ENCODE measurements around the gene MFRP. TPM values are rescaled to one million over a fixed set of nuclear protein-coding genes. Genes with fewer than 3 reads are reported as not detected.

Gene MFRP
- total and polyA plus RNA-seq, 7 donors: 0.01 to 0.05 TPM; not detected in 5

DNA sequence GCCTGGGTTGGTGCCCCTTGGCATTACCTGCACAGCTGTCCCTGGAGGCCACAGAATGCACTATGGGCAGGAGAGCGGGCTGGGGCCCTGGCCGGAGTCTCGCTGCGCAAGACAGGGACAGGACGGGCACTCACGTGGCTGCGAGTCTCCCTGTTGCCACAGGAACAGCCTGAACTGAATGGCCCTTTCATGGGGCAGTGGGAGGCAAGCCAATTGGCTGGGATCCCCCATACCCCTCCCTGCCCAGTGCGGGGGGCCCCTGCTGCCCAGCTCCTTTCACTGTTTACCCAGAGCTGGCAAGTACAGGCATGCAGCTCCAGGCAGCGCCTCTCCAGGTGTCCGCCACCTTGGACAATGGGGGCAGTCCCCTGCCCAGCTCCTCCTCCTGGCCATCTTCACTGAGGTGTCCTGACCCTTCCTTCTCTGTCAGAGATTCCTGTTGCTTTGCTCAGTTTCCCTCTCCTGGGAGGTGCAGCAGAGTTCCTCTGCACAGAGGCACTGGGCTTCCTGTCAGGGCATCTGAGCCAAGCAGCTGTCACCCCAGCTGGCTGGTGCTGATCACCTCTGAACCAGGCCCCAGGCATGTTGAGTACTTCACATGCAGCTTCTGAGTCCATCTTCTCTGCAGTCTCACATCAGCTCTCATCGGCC is 29.8 kb upstream of the MFRP start:
- H3K36me3 ChIP-seq (ENCODE audit: insufficient read depth in 1 of 2, low read depth in 1 of 2): no peaks in the 10 kb centered on the region
- no peaks in the 10 kb centered on the region for H3K9me3 ChIP-seq
- peak; percentile 32 to 52 (median 43) for ATAC-seq
- H3K27ac ChIP-seq: peak overlapping the region; percentile 97
- WGBS, 3 donors: 18 to 37% (median 24%) methylated on average over 11 of the region's 11 CpGs
- peaks cover 76% of the 10 kb centered on the region for H3K4me1 ChIP-seq
- H3K27me3 ChIP-seq (ENCODE audit: insufficient read depth in 3 of 3, low read length in 2 of 3): no peaks in the 10 kb centered on the region
- intact Hi-C loops (cut with DNase I): no loop called here
- TF ChIP-seq, protein P1, sequence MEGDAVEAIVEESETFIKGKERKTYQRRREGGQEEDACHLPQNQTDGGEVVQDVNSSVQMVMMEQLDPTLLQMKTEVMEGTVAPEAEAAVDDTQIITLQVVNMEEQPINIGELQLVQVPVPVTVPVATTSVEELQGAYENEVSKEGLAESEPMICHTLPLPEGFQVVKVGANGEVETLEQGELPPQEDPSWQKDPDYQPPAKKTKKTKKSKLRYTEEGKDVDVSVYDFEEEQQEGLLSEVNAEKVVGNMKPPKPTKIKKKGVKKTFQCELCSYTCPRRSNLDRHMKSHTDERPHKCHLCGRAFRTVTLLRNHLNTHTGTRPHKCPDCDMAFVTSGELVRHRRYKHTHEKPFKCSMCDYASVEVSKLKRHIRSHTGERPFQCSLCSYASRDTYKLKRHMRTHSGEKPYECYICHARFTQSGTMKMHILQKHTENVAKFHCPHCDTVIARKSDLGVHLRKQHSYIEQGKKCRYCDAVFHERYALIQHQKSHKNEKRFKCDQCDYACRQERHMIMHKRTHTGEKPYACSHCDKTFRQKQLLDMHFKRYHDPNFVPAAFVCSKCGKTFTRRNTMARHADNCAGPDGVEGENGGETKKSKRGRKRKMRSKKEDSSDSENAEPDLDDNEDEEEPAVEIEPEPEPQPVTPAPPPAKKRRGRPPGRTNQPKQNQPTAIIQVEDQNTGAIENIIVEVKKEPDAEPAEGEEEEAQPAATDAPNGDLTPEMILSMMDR (IDR thresholded peaks at IDR 0.05): no peak
- peak; percentile 61 to 86 for DNase-seq
- H3K4me3 ChIP-seq: peak overlapping the region; percentile 84

DNA sequence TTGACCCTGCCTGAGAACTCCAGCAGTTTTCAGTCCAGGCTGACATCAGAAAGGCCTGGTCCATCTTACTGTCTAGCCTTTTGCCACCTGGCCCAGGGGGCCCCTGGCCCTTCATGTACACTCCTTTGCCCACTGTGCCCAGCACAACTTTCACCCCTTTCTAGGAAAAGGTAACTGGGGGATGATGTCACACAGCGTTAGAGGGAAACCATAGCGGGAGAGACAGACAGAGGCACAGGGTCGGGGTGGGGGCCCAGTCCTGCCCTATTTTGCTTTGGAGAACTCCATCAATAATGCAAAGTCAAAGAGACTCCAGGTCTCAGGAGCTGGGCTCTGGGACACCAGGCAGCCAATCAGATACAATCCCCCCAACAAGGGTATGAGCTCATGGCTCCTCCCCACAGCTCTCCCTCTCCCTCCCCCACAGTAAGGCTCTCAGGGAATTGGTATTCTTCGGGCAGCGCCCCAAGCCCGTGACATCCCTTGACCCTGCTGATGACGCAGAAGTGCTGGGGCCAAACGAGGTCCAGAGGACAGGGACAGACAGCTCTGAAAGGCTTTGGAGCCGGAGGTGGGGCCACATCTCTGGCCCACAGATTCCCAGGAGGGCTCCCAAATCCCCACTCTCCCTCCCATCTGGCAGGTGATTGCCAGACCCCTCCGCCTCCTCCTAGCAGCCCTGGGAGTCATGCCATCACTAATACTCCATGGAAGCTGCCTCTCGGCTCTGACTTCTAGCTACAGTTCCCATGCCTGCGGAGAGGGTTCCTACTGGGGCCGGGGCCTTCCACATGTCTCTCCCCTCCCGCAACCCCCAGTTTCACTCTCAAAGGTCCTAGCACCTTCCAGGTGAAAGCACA is 29.1 kb upstream of the MFRP start:
- peak; percentile 85 to 95 for DNase-seq
- ATAC-seq: peak; percentile 53 to 63 (median 63)
- Histone ChIP-seq H3K4me3 (peak overlapping the region; percentile 84), H3K27me3 (ENCODE audit: insufficient read depth in 3 of 3, low read length in 2 of 3) (no peaks in the 10 kb centered on the region), H3K4me1 (peaks cover 76% of the 10 kb centered on the region), H3K27ac (peak overlapping the region; percentile 97), H3K36me3 (ENCODE audit: insufficient read depth in 1 of 2, low read depth in 1 of 2) (no peaks in the 10 kb centered on the region), H3K9me3 (no peaks in the 10 kb centered on the region)
- intact Hi-C loops (cut with DNase I): loop anchor here (2.0 kb wide), 1 partner anchor 19 kb away; no protein-coding TSS in a partner anchor
- TF ChIP-seq, protein P1 (IDR thresholded peaks at IDR 0.05): no peak
- WGBS, 3 donors: 17 to 25% (median 18%) methylated on average over 14 of the region's 14 CpGs

DNA sequence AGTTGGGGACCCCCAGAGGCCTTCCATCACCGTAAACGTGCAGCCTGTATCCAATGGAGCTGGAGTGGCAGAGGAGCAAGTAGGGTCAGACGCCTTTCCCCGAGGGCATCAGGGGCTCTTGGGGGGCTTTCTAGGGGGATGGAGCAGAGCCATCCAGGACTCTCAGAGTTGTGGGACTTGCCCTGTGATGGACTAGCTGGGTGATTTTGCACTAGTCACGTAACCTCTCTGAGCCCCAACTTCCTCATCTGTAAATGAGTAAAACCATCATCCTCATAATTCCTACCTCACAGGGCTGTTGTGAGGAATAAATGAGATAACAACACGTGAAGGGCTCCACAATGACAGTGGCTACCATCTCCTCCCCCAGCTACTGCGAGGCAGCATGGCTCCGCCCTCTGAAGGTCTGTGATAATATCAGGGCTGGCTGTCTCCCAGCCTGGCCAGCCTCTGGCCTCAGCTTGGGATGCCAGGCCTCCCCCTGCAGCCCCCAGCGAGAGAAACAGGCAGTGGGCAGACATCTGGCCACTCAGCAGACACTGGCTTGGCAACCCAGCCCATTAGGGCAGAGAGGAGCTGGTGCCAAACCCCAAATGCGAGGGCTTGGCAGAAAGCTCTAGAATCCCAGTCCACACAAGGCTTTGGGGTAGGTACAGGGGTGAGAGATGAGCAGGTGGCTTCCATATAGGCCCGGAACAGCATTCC is 28.3 kb upstream of the MFRP start:
- DNase-seq (peak in 1 of 2 donors; percentile 73), ATAC-seq (no peak)
- 18 to 31% (median 21%) methylated on average over 11 of the region's 11 CpGs for WGBS, 3 donors
- Histone ChIP-seq H3K36me3 (ENCODE audit: insufficient read depth in 1 of 2, low read depth in 1 of 2) (no peaks in the 10 kb centered on the region), H3K4me1 (peaks cover 75% of the 10 kb centered on the region), H3K9me3 (no peaks in the 10 kb centered on the region), H3K27ac (peak overlapping the region; percentile 97), H3K4me3 (peak overlapping the region; percentile 84), H3K27me3 (ENCODE audit: insufficient read depth in 3 of 3, low read length in 2 of 3) (no peaks in the 10 kb centered on the region)
- intact Hi-C loops (cut with DNase I): loop anchor here (2.0 kb wide), 1 partner anchor 18 kb away; no protein-coding TSS in a partner anchor
- TF ChIP-seq, protein P1 (IDR thresholded peaks at IDR 0.05): no peak

DNA sequence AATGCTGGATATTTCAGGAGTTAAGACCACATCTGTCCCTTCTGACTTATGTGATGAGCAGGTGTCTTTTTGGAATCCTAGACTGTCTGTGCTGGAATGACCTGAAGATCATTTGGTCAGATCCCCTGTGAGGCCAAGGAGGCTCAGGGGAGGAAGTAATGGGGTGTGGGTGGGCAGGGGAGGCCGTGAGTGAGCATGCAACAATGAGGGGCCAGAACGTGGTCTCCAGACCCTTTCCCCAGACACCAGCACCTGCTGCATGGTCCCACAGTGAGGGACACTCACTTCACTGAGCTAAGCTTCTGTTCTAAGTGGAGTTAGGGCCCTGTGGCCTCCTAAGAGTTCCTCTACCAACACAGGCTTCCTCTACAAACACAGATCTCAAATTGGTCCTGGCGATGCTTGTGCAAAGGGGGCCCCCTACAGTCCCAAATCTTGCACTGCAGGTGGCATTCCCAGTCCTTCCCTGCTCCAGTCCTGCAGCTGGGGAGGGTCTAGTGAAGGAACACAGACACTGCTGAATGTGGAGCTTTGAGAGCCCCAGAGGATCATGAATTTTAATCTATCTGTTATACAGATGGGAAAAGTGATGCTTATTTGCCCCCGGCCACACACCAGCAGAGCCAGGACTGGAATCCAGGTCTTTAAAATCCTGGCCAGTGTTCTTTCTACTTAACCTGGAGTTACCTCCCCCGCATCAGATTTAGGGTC is 27.6 kb upstream of the MFRP start:
- no peaks in the 10 kb centered on the region for H3K9me3 ChIP-seq
- WGBS, 3 donors: 15 to 18% (median 17%) methylated on average over 5 of the region's 5 CpGs
- DNase-seq: peak; percentile 71 to 84
- H3K27ac ChIP-seq: peak overlapping the region; percentile 97
- H3K4me1 ChIP-seq: peaks cover 77% of the 10 kb centered on the region
- no peaks in the 10 kb centered on the region for H3K36me3 ChIP-seq (ENCODE audit: insufficient read depth in 1 of 2, low read depth in 1 of 2)
- ATAC-seq: peak in 2 of 4 donors; percentile 4 to 13
- no peaks in the 10 kb centered on the region for H3K27me3 ChIP-seq (ENCODE audit: insufficient read depth in 3 of 3, low read length in 2 of 3)
- intact Hi-C loops (cut with DNase I): loop anchor here (2.0 kb wide), 1 partner anchor 17 kb away; no protein-coding TSS in a partner anchor
- peak overlapping the region; percentile 84 for H3K4me3 ChIP-seq
- TF ChIP-seq, protein P1 (IDR thresholded peaks at IDR 0.05): peak; percentile 90
